Lower leg skin (tissue), 4 donors: ENCODE measurements around the gene CBX4. TPM values are rescaled to one million over a fixed set of nuclear protein-coding genes. Genes with fewer than 3 reads are reported as not detected.
"Not testable (repeated sequence)": the region's sequence is repeated elsewhere in the genome, so short reads cannot be mapped to it uniquely, and the experiment has no call there.

Experiments used
- DNase-seq, 2 donors: peaks; one replicate each; pipeline ENCODE4 v3.0.0-alpha.2; 2019; ENCODE audit warnings: low spot score in 2 of 2
- H3K4me3 ChIP-seq: fragments of 200-600 bp; sonication (generic); 2 replicates; pipeline ENCODE4 v1.5.1; 2017; ENCODE audit warnings: mild to moderate bottlenecking, low read depth; ENCODE audit not compliant: poor library complexity, severe bottlenecking
- POLR2A ChIP-seq, 2 donors: fragments of 450-650 bp; IDR thresholded peaks; one replicate each; pipeline ENCODE4 v1.6.1; 2016 to 2017; ENCODE audit warnings: antibody characterized with exemption in 2 of 2, mild to moderate bottlenecking in 1 of 2, moderate library complexity in 1 of 2
- WGBS, 2 donors: methylation state at CpG; one replicate each; pipeline ENCODE4 v1.1.5; 2018; 5-methylcytosine and 5-hydroxymethylcytosine counted together
- intact Hi-C: fragments of 100-400 bp; cut with DNase I; formaldehyde crosslinking; loops from one replicate; pipeline ENCODE4 v1.15.0; 2023; ENCODE audit warnings: low total_unique reads
- total RNA-seq, 4 donors: library from RNA; depleted of rRNA; stranded (reverse); fragments of >200 nt; gene quantifications; one replicate each; pipeline ENCODE4 v1.1.0, GENCODE V29; 2016
- TF ChIP-seq, protein P1 (sequence below), 3 donors: fragments of 450-650 bp; IDR thresholded peaks; one replicate each; pipeline ENCODE4 v1.5.1; 2016; ENCODE audit warnings: antibody characterized with exemption in 3 of 3, mild to moderate bottlenecking in 3 of 3, moderate library complexity in 2 of 3

CBX4 gene
- total RNA-seq, 4 donors from 2014 or later, result 30.2 to 35.6 (median 32.2) TPM

- no peak overlapping the region for H3K4me3 ChIP-seq
- no peak for DNase-seq
- TF ChIP-seq POLR2A (IDR thresholded peaks at IDR 0.05), result no peak
- TF ChIP-seq, protein P1, sequence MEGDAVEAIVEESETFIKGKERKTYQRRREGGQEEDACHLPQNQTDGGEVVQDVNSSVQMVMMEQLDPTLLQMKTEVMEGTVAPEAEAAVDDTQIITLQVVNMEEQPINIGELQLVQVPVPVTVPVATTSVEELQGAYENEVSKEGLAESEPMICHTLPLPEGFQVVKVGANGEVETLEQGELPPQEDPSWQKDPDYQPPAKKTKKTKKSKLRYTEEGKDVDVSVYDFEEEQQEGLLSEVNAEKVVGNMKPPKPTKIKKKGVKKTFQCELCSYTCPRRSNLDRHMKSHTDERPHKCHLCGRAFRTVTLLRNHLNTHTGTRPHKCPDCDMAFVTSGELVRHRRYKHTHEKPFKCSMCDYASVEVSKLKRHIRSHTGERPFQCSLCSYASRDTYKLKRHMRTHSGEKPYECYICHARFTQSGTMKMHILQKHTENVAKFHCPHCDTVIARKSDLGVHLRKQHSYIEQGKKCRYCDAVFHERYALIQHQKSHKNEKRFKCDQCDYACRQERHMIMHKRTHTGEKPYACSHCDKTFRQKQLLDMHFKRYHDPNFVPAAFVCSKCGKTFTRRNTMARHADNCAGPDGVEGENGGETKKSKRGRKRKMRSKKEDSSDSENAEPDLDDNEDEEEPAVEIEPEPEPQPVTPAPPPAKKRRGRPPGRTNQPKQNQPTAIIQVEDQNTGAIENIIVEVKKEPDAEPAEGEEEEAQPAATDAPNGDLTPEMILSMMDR (IDR thresholded peaks at IDR 0.05), result no peak
- intact Hi-C loops, result no loop called here
- WGBS, 2 donors, result 73 to 84% methylated on average over 21 of the region's 21 CpGs
These were observed 16.3 kb upstream of the CBX4 start for GRCh38 chr17:79855331-79856124.

- no peak for DNase-seq
- TF ChIP-seq, protein P1 (IDR thresholded peaks at IDR 0.05), result no peak
- TF ChIP-seq POLR2A (IDR thresholded peaks at IDR 0.05), result no peak
- H3K4me3 ChIP-seq, result no peak overlapping the region
- intact Hi-C loops, result no loop called here
- whole genome bisulfite sequencing, 2 donors, result 83 to 86% methylated on average over 14 of the region's 14 CpGs
These were observed 15.1 kb upstream of the CBX4 start for GRCh38 chr17:79854080-79855060.

GRCh38 chr17:79853168-79853567 is 13.9 kb upstream of the CBX4 start:
- H3K4me3 ChIP-seq, DNase-seq, intact Hi-C loops: not testable (repeated sequence)
- WGBS, 2 donors, result 81 to 91% methylated on average over 10 of the region's 10 CpGs

- TF ChIP-seq POLR2A (IDR thresholded peaks at IDR 0.05), result no peak
- TF ChIP-seq, protein P1 (IDR thresholded peaks at IDR 0.05), result no peak
- intact Hi-C loops, result no loop called here
- no peak overlapping the region for H3K4me3 ChIP-seq
- 12 to 14% methylated on average over 5 of the region's 5 CpGs for WGBS, 2 donors
- no peak for DNase-seq
These were observed 13.5 kb upstream of the CBX4 start for GRCh38 chr17:79852748-79853147.

DNA sequence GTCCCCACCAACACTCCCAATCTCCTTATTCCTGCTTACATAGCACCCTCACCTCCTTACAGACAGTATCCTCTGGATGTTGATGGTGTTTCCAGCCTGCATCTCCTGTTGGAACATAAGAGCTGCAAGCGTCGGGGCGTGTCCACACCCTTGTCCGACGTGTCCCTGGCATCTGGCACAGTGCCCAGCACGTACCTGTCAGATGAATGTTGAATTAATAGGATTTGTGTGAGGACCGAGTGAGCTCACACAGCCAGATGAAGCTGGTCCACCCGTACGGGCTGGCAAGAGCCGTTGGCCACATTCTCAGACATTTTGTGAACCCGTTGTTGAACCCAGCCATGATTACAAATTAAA is 12.2 kb upstream of the CBX4 start:
- no peak for DNase-seq
- 52 to 73% methylated on average over 11 of the region's 11 CpGs for WGBS, 2 donors
- intact Hi-C loops, result no loop called here
- TF ChIP-seq, protein P1 (IDR thresholded peaks at IDR 0.05), result no peak
- TF ChIP-seq POLR2A (IDR thresholded peaks at IDR 0.05), result no peak
- no peak overlapping the region for H3K4me3 ChIP-seq
